ENCODE results near the gene GTF3C1.

DNA sequence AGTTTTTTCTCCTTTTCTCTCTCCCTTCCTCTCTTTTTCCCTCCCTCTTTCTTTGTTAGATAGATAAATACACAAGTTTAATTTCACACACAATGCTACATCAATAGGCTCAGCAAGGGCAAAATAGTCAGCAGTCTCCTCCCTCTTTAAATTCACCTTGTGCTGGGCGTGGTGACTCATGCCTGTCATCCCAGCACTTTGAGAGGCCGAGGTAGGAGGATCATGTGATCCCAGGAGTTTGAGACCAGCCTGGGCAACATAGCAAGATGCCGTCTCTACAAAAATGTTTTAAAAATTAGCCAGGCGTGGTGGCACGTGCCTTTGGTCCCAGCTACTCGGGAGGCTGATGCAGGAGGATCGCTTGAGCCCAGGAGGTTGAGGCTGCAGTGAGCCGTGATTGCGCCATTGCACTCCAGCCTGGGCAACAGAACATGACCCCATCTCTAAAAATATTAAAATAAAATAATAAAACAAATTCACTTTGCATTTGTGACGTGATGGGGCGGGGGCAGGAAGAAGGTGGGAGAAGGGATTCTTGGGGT, 120.3 kb downstream of the GTF3C1 start:
- TF ChIP-seq CTCF (IDR thresholded peaks at IDR 0.05; ENCODE audit: low read depth, low read length), result no peak
- TF ChIP-seq EZH2phosphoT487 (IDR thresholded peaks at IDR 0.05; ENCODE audit: low read depth), result no peak

All from OCI-LY3 (cell line).